GM18526 (cell line): Measurements from ENCODE around the gene ARHGEF28.

ENCODE experiments used
- POLR2A ChIP-seq: IDR thresholded peaks from 3 replicates; pipeline ENCODE4 v1.6.1; 2011; ENCODE audit not compliant: insufficient read length; ENCODE audit errors: extremely low read depth

ARHGEF28 gene

DNA sequence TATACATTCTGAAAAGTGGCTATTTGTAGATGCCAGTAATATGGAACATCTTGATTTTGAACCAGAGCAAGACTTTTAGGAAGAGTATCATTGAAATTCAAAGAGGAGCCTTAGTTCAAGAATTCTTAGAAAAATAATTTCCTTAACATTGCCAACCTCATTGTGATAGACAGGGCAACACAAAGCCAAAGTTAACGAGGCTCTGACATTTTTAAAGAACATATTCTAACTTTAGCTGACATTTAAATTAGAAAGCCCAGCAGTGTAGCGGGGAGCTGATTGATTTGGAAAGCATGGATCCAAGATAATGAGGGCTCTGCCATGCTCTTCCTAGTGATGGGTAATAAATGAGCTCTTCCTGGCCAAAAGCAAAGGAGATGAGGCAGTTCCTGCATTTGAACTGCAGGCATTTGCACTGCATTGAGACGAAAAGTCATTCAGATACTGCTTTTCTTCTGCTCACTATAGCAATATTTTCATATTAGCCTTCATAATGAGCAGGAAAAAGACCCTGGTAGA is 325.0 kb downstream of the ARHGEF28 start:
- TF ChIP-seq POLR2A: no peak

GRCh38 chr5:73952872-73953271 is 326.9 kb downstream of the ARHGEF28 start:
- TF ChIP-seq POLR2A: no peak

DNA sequence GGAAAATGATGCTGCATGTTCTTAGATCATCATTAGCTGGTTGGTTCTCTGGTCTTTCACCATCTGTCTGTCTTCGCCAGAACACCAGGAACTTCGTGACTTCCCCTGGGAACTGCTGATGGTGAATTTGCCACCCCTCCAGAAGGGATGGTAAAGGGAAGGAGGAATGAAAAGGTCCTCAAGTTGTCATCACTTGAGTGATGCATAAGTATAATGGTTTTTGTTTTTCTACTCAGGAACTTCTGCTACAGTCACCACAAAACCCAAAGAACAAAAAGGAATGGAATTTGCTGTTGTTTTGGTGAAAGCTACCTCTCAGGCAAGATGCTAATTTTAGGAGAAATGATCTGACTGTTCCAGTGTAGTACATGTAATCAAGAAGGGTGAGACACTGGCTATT is 328.4 kb downstream of the ARHGEF28 start:
- TF ChIP-seq POLR2A: no peak

- TF ChIP-seq POLR2A: no peak
These were observed 329.4 kb downstream of the ARHGEF28 start for GRCh38 chr5:73955271-73955846.

- no peak for TF ChIP-seq POLR2A
These were observed 331.5 kb downstream of the ARHGEF28 start for GRCh38 chr5:73957397-73958001.

- no peak for TF ChIP-seq POLR2A
These were observed 332.0 kb downstream of the ARHGEF28 start for GRCh38 chr5:73958037-73958436.

GRCh38 chr5:73960023-73960422 is 334.0 kb downstream of the ARHGEF28 start:
- no peak for TF ChIP-seq POLR2A

- TF ChIP-seq POLR2A: no peak
These were observed 334.4 kb downstream of the ARHGEF28 start for GRCh38 chr5:73960426-73960825.

DNA sequence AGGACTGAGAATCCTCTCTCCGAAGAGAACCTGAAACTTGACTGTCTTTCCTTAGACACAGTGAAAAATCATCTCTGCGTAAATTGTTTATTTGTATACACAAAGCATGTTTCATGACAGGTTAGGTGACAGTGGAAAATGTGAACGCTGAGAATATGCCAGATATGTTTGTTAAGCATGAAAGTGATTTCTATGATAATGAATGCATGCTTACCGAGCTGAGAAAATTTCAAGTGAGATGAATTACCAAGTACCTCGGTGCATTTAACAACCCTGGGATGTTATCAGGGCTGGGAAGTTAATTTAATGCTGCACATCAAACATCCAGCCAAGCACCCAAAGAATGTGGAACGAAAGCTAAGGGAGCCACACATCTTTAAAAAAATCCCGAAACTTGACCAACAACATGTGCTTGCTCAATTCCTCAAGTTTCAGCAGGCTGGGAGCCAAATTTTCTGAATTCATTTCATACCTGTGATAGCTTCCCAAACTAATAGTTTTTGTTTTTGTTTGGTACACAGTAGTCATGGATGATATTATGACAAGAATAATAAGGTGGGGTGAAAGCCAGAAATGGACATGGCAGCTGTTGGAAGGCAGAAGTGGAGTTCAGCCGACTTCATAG is 336.9 kb downstream of the ARHGEF28 start:
- no peak for TF ChIP-seq POLR2A

DNA sequence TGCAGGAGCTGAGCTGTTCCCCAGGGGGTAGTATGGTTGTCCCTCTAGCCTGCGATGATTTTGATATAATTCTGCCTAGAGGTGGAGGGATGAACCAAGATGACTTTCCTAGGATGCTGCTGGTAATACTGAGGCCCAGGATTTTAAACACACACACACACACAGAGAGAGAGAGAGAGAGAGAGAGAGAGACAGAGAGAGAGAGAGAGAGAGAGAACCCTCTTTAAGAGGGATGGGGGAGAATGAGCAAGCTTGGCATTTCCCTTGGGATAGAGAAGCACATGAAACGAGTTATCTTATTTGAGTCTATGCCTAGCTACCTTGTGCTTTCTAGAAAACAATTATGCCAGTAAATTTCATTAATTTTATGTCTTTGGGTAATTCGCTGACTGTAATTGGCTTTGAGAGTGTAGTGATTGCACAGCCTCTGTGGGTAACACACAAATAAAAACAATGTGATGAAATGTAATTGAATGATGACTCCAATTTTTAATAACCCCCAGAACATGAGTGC is 338.4 kb downstream of the ARHGEF28 start:
- no peak for TF ChIP-seq POLR2A

DNA sequence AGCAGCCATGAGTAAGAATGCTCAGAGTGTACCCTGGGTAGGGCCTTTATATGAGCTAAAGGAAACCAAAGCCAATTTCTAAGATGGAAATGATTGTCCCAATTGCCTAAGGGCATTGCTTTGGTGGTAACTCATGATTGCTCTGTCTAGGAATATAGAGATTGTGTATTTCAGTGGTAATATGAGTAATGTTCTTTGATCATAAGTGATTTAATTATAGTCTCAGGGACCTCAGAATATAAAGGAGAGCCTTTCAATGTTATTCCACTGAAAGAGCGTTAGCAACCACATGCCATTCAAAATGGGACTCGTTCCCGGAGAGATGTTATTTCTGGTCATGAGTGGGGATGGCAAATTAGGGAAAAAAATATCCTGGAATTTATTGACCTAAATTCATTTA is 340.5 kb downstream of the ARHGEF28 start:
- no peak for TF ChIP-seq POLR2A

- no peak for TF ChIP-seq POLR2A
These were observed 341.4 kb downstream of the ARHGEF28 start for GRCh38 chr5:73967347-73967746.

DNA sequence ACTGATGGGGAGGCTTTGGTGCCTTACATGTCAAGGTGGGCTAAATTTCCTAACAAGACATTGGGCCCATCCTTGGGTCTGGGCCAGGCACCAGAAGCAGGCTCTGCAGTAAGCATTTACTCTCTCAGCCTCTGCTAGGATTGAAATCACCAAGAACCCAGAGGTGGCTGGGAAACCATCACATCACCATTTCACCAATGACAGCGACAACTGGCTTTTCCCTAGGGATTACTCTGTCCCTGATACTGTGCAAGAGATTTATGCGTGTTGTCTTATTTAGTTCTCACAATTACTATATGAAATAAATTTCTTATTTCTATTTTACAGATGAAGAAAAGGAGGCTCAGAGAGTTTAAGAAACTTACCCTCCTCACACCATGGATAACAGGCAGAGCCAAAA is 342.2 kb downstream of the ARHGEF28 start:
- no peak for TF ChIP-seq POLR2A

- TF ChIP-seq POLR2A: no peak
These were observed 342.7 kb downstream of the ARHGEF28 start for GRCh38 chr5:73968729-73969128.

GRCh38 chr5:73969195-73970036 is 343.4 kb downstream of the ARHGEF28 start:
- TF ChIP-seq POLR2A: no peak
